ENCODE data around the gene COG4. TPM values are rescaled to one million over a fixed set of nuclear protein-coding genes. Genes with fewer than 3 reads are reported as not detected.
A peak's percentile ranks its signal among the peaks of the same experiment; 100 is the strongest.

The COG4 gene
- total RNA-seq, 1 donor from 2014 or later, result 46.5 TPM

DNA sequence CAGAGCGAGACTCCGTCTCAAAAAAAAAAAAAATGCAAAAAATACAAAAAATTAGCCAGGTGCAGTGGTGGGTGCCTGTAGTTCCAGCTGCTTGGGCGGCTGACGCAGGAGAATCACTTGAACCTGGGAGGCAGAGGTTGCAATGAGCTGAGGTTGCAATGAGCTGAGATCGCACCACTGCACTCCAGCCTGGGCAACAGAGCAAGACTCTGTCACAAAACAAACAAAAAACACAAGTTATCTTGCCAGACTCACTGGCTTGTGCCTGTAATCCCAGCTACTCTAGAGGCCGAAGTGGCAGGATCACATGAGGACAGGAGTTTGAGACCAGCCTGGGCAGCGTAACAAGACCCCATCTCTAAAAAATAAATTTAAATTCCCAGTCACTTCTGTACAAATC lies 81.0 kb downstream of the COG4 start:
- no peak for ATAC-seq
- no peak for DNase-seq (ENCODE audit: missing footprints)
- intact Hi-C loops (cut with DNase I), result no loop called here

DNA sequence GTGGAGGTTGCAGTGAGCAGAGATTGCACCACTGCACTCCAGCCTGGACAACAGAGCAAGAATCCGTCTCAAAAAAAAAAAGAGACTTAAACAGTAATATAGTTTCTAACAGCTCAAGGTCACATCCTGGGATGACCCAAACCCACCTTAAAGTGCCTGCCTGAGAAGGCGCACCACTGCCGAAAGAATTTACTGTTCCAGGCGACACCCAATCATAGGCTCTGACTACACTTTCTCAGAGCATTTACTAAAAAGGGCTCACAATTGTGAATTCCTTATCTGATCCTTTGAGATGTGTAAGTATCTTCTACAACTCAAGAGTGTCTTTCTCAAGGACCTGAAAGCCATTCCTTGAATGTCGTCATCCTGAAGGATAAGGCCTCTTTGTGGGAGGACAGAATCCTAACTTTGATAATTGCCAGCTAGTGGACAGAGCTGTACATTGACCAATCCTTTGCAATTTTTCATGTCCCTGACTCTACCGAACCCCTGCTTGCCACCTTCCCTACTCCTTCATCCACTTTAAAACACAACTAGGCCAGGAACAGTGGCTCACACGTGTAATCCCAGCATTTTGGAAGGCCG lies 81.9 kb downstream of the COG4 start:
- no peak for ATAC-seq
- intact Hi-C loops (cut with DNase I), result no loop called here

DNA sequence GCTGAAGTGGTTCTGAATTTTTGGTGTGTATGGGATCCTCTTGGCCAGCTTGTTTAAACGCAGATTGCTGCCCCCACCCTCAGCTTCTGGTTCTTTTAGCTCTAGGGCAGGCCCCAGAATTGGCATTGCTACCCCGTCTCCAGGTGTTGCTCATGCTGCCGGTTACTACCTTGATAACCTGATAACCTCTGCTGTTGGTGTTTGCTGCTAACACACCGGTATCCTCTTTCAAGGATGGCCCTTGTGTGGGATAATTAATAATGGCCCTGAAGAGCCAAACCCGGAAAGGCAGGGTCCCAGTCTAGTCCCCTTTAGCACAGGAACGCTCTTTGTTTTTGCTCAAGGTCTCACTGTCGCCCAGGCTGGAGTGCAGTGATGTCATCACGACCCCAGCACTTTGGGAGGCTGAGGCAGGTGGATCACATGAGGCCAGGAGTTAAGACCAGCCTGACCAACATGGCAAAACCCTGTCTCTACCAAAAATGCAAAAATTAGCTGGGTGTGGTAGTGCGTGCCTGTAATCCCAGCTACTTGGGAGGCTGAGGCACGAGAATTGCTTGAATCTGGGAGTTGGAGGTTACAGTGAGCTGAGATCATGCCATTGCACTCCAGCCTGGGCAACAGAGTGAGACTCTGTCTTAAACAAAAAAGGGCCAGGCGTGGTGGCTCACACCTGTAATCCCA lies 83.2 kb downstream of the COG4 start:
- intact Hi-C loops (cut with DNase I), result no loop called here
- DNase-seq (ENCODE audit: missing footprints) (no peak), ATAC-seq (no peak)

More for the DNA sequence above, 81.9 kb downstream of the COG4 start:
- no peak for DNase-seq (ENCODE audit: missing footprints)

DNA sequence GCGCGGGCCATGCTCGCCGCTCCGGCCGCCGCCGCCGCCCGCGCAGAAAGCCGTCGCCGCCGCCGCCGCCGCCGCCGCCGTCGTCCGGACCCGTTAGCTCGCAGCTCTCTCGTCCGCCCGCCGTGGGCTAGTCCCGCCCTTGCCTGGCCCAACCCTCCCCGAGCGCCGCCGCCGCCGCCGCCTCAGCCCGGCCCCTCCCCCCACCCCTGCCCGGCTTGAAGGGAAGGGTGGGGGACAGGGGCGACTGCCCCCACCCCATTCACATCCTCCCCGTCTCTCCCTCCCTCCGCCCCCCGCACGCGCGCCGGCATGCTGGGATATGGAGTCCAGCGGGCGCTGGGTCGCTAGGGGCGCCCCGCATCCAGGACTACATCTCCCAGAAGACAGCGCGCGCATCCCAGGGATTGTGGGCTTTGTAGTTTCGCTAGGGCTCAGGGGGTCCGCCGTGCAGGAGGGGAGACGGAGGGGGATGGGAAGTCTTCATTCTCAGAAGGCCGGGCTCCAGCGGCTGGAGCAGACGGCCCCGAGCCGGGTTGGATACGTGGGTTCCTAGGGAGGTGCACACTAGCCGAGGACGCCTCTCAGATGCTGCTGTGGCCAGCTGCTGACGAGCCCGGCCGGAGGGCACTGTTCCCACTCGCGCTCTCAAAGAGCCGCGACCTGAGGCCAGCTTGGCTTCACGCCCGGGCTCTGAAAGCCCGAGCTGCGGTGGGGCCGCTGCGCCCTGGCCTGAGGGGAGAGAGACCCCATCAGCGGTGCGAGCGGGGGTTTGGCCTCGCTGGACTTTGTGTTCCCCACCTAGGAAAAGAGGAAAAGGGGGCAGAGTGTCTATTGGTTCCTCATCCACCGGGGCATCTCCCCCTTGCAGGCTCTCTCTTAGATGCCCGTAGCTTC lies 84.1 kb downstream of the COG4 start, which contains the start of gene ST3GAL2:
TSS of gene ST3GAL2 (minus strand) at position 132 of the 894 bp plus-strand sequence. CDS start 40,570 bp downstream, outside the sequence.
- ATAC-seq (peak; percentile 98), DNase-seq (ENCODE audit: missing footprints) (peak; percentile 98)
- intact Hi-C loops (cut with DNase I), result loop anchor here (1.0 to 2.0 kb wide), 2 partner anchors 16 to 58 kb away; partner anchors contain the start of gene FCSK

DNA sequence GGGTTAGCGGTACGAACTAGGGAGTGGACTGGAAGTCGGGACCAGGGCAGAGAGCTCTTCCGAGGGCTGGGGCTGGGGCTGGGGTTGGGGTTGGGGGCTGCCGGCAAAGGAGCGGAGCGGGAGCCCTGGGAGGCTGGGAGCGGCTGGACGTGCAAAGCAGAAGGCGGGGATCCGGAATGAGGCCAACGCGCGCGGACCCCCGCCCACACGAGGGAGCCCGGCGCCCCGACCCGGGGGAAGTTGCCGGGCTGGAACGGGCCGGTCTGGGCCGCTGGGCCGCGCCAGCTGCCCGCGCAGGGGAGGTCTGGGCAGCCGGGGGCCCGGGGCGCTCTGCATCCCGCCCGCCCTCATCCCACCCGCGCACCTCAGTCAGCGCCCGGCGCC lies 84.8 kb downstream of the COG4 start:
- DNase-seq (ENCODE audit: missing footprints), result no peak
- intact Hi-C loops (cut with DNase I), result loop anchor here (2.0 kb wide), 1 partner anchor 16 kb away; the partner anchor contains the start of gene FCSK
- ATAC-seq, result peak; percentile 8

DNA sequence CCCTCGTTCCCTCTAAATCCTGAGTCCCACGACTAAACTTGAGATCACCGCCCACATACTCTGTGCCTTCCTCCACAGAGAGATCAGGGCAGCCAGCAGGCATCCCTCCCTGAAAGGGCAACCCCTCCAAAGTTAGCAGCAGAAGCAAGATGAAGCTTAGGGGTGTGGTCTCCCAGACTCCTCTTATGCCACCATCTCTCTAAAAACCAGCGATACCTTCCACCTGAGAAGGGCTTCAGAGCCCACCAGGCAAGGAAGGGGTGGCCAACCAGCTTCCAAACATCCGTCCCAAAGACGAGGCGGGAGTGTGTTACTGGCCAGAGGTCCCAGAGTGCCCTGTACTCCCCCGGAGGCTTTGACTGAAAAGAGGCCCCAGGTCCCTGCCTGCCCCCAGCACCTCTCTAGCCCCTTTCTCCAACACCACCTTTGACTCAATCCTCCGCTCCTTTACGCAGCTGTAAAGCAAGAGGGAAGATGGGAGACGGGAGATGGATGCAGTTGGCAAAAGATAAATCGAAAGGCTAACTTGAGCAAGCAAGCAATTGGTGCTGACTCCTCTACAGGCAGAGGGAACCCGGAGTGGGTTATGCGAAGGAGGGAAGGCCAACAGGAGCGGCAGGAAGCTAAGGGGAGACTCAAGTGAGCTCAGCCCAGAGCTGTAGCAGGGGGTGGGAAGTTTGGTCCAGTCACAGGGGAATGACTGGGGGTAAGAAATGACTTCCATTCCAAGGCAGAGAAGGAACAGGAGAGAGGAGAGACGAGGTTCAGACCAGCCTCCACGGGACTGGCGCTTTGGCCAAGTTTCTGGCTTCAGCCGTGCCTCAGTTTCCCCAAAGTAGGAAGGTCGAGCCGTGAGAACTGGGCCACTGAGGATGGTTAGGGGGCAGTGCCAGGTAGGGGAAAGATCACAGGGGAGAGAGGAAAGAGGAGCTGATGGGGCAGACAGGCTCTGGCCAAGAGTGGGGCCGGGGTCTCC lies 85.5 kb downstream of the COG4 start:
- no peak for DNase-seq (ENCODE audit: missing footprints)
- no peak for ATAC-seq
- intact Hi-C loops (cut with DNase I), result loop anchor here (2.0 kb wide), 1 partner anchor 17 kb away; the partner anchor contains the start of gene FCSK

DNA sequence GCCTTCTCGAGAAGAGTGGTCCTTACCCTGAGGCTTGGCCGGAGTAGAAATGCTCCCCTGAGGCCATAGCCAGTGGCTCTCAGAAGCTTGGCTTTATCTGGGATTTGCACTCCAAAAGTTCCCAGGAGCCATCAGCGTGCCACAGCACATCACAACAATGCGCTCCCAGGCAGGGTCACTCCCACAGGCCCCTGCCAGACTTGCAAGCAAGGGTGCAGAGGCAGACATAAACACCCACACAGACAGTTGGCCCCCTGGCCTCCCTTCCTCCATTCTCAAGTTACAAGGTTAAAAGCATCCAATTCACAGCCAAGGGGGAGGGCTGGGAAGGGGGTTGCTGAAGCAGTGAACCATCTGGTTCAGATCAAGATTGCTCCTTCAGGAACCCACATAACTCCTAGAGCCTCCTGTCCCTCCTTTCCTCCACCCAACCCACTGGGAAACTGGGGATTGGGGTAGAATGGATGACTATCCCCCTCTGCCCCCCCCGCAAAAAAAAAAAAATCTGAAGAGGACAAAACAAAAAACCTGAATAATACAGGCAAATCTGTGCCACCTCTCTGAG lies 86.3 kb downstream of the COG4 start:
- ATAC-seq, result no peak
- intact Hi-C loops (cut with DNase I), result no loop called here
- no peak for DNase-seq (ENCODE audit: missing footprints)

DNA sequence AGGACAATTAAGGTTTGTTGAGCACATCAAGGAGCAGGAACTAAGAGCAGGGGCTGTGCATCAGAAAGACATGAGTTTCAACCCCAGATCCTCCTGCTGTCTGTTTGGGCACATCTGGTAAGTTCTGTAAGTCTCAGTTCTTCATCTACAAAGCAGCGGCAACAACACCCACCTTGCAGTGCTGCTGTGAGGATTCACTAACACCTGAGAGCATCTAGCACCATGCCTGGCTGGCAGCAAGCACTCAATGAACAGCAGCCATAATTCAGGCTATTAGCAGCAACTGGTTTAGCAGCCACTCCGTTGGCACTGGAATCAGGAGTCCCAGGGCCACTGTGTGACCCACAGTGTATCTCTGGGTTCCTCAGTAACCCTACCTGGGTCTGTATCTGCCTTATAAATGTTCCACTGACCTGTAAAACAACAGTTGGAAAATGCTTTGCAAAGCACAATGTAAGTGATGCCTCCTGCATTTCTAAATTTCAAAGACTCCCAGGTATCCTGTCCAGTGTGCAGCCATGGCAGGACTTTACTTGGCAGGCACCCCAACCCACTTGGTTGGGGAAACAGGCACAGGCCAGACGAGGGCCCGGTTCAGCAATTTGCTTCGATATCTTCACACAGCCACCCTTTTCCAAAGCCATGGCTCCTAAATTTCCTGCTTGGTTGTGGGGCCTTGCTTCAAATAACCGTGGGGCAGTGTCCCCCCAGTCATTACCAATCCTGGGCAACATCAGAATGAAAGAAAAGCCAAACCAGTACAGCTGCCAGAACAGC lies 88.7 kb downstream of the COG4 start:
- intact Hi-C loops (cut with DNase I), result no loop called here
- no peak for ATAC-seq
- DNase-seq (ENCODE audit: missing footprints), result no peak

DNA sequence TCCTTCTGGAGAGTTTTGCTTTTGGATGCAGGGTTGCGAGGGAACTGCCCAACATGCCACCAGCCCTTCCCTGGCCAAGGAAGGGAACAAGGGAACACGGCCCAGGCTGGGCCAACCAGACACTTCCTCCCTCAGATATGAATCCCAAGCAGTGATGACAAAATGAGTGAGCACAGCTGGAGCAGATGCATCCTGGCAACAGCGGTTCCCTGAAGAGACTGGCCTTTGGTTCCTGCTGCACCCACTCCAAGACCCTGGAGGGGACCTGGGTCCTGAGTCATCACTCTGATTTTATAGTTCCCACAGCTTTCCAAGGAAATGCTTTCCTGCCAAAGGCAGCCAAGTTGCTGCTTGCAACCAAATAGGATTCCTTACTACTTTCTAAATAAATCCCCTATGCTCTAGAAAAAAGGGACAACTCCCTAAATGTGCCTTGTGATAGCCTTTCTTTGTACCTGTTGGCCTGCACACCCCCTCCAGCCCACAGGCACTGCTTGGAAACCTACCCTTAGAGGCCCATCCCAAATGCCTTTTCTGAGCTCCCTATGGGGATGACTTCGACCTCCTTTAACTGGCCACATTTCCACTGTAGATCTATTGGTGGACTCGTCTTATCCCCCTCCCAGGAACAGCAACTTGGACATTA lies 89.8 kb downstream of the COG4 start:
- intact Hi-C loops (cut with DNase I), result no loop called here
- DNase-seq (ENCODE audit: missing footprints) (peak; percentile 74), ATAC-seq (peak; percentile 69)

DNA sequence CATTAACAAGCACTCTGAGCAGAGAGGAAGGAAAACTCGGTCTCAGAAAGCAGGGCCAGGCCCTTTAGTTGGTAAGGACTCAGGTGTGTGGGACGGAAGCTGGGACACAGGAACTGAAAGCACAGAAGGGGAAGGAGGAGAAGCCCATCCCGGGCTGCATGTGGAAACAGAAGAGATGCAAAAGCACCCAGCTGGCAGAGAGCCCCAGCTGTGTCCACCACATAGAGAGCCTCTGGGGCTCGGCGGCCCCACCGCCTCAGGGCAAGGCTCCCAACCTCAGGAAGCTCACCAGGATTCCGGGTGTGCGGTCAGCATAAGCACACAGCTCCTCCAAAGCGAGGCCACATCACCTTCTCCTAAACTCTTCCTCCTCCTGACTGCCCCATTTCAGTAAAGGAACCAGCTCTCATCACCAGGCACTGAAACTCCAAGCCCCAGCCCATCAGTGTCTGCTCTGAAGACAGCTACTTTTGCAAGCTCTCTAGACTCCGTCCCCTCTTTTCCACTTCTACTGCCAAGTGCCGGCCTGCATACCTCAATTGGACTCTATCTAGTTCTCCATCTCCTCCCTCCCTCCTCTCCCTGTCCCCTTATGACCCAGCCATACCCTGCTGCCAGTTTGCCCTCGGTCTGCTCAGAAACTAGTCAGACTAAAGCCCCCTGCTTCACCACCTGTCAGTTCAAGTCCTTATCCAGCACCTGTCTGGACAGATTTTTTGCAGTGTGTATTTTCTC lies 90.5 kb downstream of the COG4 start:
- ATAC-seq (peak; percentile 3), DNase-seq (ENCODE audit: missing footprints) (peak; percentile 77)
- intact Hi-C loops (cut with DNase I), result no loop called here

DNA sequence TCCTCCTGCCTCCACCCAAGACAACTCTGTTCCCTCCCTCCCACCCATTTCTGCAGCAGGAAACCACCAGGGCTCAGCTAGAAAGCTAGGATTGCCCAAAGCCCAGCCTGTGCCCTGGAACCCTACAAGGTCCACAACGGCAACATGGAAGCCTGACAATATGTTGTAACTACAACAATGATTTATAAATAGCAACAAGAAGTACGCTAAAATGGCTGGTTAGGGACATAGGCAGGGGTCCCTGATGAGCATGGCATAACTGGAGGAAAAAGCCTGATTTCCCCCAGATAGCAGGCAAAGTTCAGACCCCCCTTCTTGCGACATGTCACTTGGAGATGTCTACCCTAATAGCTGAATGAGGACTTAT lies 91.0 kb downstream of the COG4 start:
- DNase-seq (ENCODE audit: missing footprints) (peak; percentile 9), ATAC-seq (no peak)
- intact Hi-C loops (cut with DNase I), result no loop called here

DNA sequence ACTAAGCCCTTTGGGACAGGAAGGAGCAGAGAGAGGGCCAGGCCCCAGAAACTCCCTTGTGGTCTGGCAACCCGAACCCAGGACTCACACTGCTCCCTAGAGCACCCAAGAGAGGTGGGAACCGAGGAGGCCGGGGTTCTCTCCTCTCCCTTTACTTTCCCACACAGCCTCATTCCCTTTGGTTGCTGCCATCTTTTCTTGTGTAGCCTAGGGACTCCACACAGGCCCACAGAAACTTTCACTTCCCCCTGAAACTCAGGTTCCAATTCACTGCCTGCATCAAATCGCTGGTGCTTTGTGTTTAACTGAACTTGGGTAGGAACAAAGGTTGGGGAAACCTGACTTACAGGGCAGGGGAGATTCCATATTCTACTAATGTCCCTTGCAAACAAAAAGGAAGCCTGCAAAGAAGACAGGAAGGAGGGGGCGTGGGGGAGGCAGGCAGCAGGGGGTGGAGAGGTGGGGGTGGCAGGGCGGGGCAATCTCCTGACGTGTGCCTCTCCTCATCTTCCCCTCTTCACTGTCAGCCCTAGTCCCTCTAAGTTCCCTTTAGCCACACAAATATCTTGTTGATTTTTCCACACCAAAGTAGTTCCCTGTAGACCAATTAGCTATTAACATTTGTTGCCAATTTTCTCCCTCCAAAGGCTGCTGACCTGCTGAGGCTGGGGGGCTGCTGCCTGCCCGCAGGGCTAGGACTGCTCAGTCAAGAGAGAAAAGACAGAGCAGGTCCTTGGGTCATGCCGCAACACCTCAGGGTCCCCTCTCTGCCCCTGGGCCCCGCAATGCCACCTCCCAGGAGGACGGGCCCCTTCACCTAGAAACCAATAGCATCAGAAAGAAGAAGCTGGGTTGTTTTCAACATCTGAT lies 92.5 kb downstream of the COG4 start:
- DNase-seq (ENCODE audit: missing footprints), result peak; percentile 71
- intact Hi-C loops (cut with DNase I), result no loop called here
- no peak for ATAC-seq

All from Right ventricle myocardium inferior (tissue), 1 donor.